Kidney epithelial cell (primary cell): Measurements from ENCODE around the gene TMBIM1. TPM values are rescaled to one million over a fixed set of nuclear protein-coding genes. Genes with fewer than 3 reads are reported as not detected.
A peak's percentile ranks its signal among the peaks of the same experiment; 100 is the strongest.

Experiments used
- DNase-seq: peaks from one replicate; pipeline ENCODE4 v3.0.0-alpha.2; 2010; ENCODE audit warnings: low read depth
- H3K27me3 ChIP-seq: 2 replicates; pipeline ENCODE4 v1.6.0; 2011; ENCODE audit warnings: low read length; ENCODE audit not compliant: control insufficient read depth, insufficient read depth
- H3K36me3 ChIP-seq: 2 replicates; pipeline ENCODE4 v1.5.1; 2011; ENCODE audit warnings: low read length; ENCODE audit not compliant: control insufficient read depth, insufficient read depth
- H3K4me3 ChIP-seq: 2 replicates; pipeline ENCODE4 v1.5.1; 2011; ENCODE audit warnings: low read depth, mild to moderate bottlenecking, control low read depth, low read length
- CTCF ChIP-seq: IDR thresholded peaks from 2 replicates; pipeline ENCODE4 v1.5.1; 2011; ENCODE audit warnings: mild to moderate bottlenecking, moderate library complexity, low read length, control low read depth, inconsistent platforms; ENCODE audit not compliant: insufficient read depth, poor library complexity, severe bottlenecking
- total RNA-seq: library from RNA; depleted of rRNA; stranded (reverse); fragments of >200 nt; gene quantifications from 2 replicates; pipeline ENCODE4 v1.2.3, GENCODE V29; 2015

TMBIM1 gene
- total RNA-seq, 1 donor from 2014 or later = 155 TPM

- Histone ChIP-seq H3K36me3 (no peaks in the 10 kb centered on the region), H3K27me3 (no peaks in the 10 kb centered on the region), H3K4me3 (no peak overlapping the region)
- no peak for DNase-seq
- TF ChIP-seq CTCF = no peak
Observed at GRCh38 chr2:218236829-218237228, 55.5 kb downstream of the TMBIM1 start.

- TF ChIP-seq CTCF = no peak
- Histone ChIP-seq H3K27me3 (no peaks in the 10 kb centered on the region), H3K4me3 (no peak overlapping the region), H3K36me3 (no peaks in the 10 kb centered on the region)
- DNase-seq = no peak
Observed at GRCh38 chr2:218235017-218235416, 57.3 kb downstream of the TMBIM1 start.

- Histone ChIP-seq H3K36me3 (no peaks in the 10 kb centered on the region), H3K4me3 (no peak overlapping the region), H3K27me3 (no peaks in the 10 kb centered on the region)
- no peak for TF ChIP-seq CTCF
- DNase-seq = no peak
Observed at GRCh38 chr2:218234521-218234920, 57.8 kb downstream of the TMBIM1 start.

GRCh38 chr2:218233543-218233942 lies 58.8 kb downstream of the TMBIM1 start:
- Histone ChIP-seq H3K36me3 (no peaks in the 10 kb centered on the region), H3K27me3 (no peaks in the 10 kb centered on the region), H3K4me3 (no peak overlapping the region)
- no peak for DNase-seq
- TF ChIP-seq CTCF = no peak

GRCh38 chr2:218230882-218231281 lies 61.4 kb downstream of the TMBIM1 start:
- TF ChIP-seq CTCF = peak; percentile 51
- Histone ChIP-seq H3K4me3 (no peak overlapping the region), H3K27me3 (no peaks in the 10 kb centered on the region), H3K36me3 (no peaks in the 10 kb centered on the region)
- DNase-seq = peak; percentile 69

- DNase-seq = no peak
- Histone ChIP-seq H3K4me3 (no peak overlapping the region), H3K36me3 (no peaks in the 10 kb centered on the region), H3K27me3 (no peaks in the 10 kb centered on the region)
- no peak for TF ChIP-seq CTCF
Observed at GRCh38 chr2:218229851-218230250, 62.5 kb downstream of the TMBIM1 start.
